HepG2 (cell line): ENCODE data around the gene CDC42EP1. TPM values are rescaled to one million over a fixed set of nuclear protein-coding genes. Genes with fewer than 3 reads are reported as not detected.

ENCODE experiments used
- ATAC-seq: fragments of 200-7000 bp; cut with Tn5 transposase; 3 replicates; pipeline ENCODE4 v1.9.1; 2020; ENCODE audit warnings: mild to moderate bottlenecking, moderate library complexity
- BruUV-seq: library from RNA; stranded (reverse); fragments of 400-500 nt; replicated peaks from 2 replicates; lab custom pipeline; 2021; lab: Mats Ljungman, UMichigan
- CTCF ChIA-PET: fragments of 300-600 bp; formaldehyde crosslinking; extraction: SDS; loops from one replicate; lab custom pipeline; 2021; ENCODE audit warnings: low total read pairs, inconsistent platforms, low intra/inter-chr PET ratio; lab: Yijun Ruan, JAX
- POLR2A ChIA-PET: fragments of 350-600 bp; sonication (Branson Sonifier 250); formaldehyde crosslinking; loops from one replicate; lab custom pipeline; 2020; ENCODE audit warnings: antibody characterized with exemption, inconsistent platforms; lab: Yijun Ruan, JAX
- DNase-seq: peaks from one replicate; pipeline ENCODE4 v3.0.0-alpha.2; 2015; ENCODE audit warnings: low spot score
- FAIRE-seq: peaks from 3 replicates; lab custom pipeline; 2011; peaks lifted over from hg19 to GRCh38; lab: Jason Lieb, UNC
- H2AFZ ChIP-seq: one replicate; pipeline ENCODE4 v1.6.1; 2011; ENCODE audit warnings: low read length, inconsistent platforms
- H3K27ac ChIP-seq: fragments of 300-600 bp; 3 replicates; pipeline ENCODE4 v1.8.0; 2011; ENCODE audit warnings: mixed run types, mild to moderate bottlenecking, mixed read lengths, low read length, inconsistent platforms; ENCODE audit not compliant: insufficient read depth; ENCODE audit errors: extremely low read length
- H3K27me3 ChIP-seq, 2 experiments: fragments of 200-600 bp in 1 of 2; 2 replicates in 1 of 2; 3 replicates in 1 of 2; pipeline versions ENCODE4 v1.6.0 to v1.8.0; 2011; ENCODE audit warnings: low read length in 2 of 2, mild to moderate bottlenecking in 2 of 2, moderate library complexity in 2 of 2, inconsistent platforms in 1 of 2; ENCODE audit not compliant: insufficient read depth in 2 of 2, control insufficient read depth in 1 of 2
- H3K36me3 ChIP-seq, 2 experiments: fragments of 200-600 bp in 1 of 2; replicated peaks in 1 of 2; 2 replicates in 1 of 2; 3 replicates in 1 of 2; pipeline versions ENCODE4 v1.5.1 to v1.8.0; 2011; ENCODE audit warnings: low read length in 2 of 2, inconsistent platforms in 1 of 2; ENCODE audit not compliant: insufficient read depth in 2 of 2, control insufficient read depth in 1 of 2
- H3K4me1 ChIP-seq: 2 replicates; pipeline ENCODE4 v1.5.1; 2012; ENCODE audit warnings: low read length, inconsistent platforms; ENCODE audit not compliant: insufficient read depth
- H3K4me2 ChIP-seq: 2 replicates; pipeline ENCODE4 v1.6.0; 2011; ENCODE audit warnings: low read depth, low read length, inconsistent platforms
- H3K4me3 ChIP-seq, 3 experiments: fragments of 200-600 bp in 1 of 3; sonication (generic), shearing (Covaris generic) in 1 of 3; replicated peaks in 1 of 3; 2 replicates each; pipeline ENCODE4 v1.5.1; 2011 to 2016; ENCODE audit warnings: low read length in 3 of 3, inconsistent platforms in 2 of 3, low read depth in 2 of 3, mild to moderate bottlenecking in 2 of 3, control low read depth in 1 of 3, mixed read lengths in 1 of 3; ENCODE audit not compliant: insufficient read depth in 1 of 3
- H3K79me2 ChIP-seq: one replicate; pipeline ENCODE4 v1.6.1; 2011; ENCODE audit warnings: low read length, inconsistent platforms; ENCODE audit not compliant: insufficient read depth
- H3K9ac ChIP-seq: 2 replicates; pipeline ENCODE4 v1.6.0; 2011; ENCODE audit warnings: mild to moderate bottlenecking, low read depth, low read length, inconsistent platforms; ENCODE audit not compliant: insufficient read depth
- H3K9me3 ChIP-seq: 2 replicates; pipeline ENCODE4 v1.5.1; 2012; ENCODE audit warnings: mild to moderate bottlenecking, low read length
- H4K20me1 ChIP-seq: 2 replicates; pipeline ENCODE4 v1.6.0; 2011; ENCODE audit warnings: inconsistent platforms, mild to moderate bottlenecking, low read length, moderate library complexity; ENCODE audit not compliant: insufficient read depth
- AGO2 ChIP-seq: fragments of 200-400 bp; formaldehyde crosslinking; optimal IDR thresholded peaks from 2 replicates; pipeline ENCODE3; 2017; ENCODE audit warnings: mild to moderate bottlenecking, low read depth, low read length, moderate library complexity
- GATA4 ChIP-seq: sonication (generic); IDR thresholded peaks from 2 replicates; pipeline ENCODE4 v1.6.1; 2016; ENCODE audit warnings: antibody characterized with exemption, low read depth, borderline replicate concordance
- HDAC1 ChIP-seq: sonication (generic); formaldehyde crosslinking; IDR thresholded peaks from 2 replicates; pipeline ENCODE4 v1.5.1; 2020; ENCODE audit warnings: mild to moderate bottlenecking, missing genetic modification reagents
- HNRNPL ChIP-seq: fragments of 200-400 bp; formaldehyde crosslinking; IDR thresholded peaks from 2 replicates; pipeline ENCODE4 v1.6.1; 2017; ENCODE audit warnings: mild to moderate bottlenecking, low read depth, low read length
- POLR2A ChIP-seq, 2 experiments: IDR thresholded peaks; 2 replicates each; pipeline ENCODE4 v1.6.1; 2011; ENCODE audit warnings: low read depth in 2 of 2, low read length in 2 of 2, mild to moderate bottlenecking in 1 of 2, moderate library complexity in 1 of 2; ENCODE audit not compliant: insufficient read depth in 1 of 2
- RBFOX2 ChIP-seq: fragments of 200-400 bp; formaldehyde crosslinking; IDR thresholded peaks from 2 replicates; pipeline ENCODE4 v1.6.1; 2017; ENCODE audit warnings: low read depth, mild to moderate bottlenecking, low read length
- SP1 ChIP-seq, 2 experiments: fragments of 450-650 bp in 1 of 2; sonication (generic) in 1 of 2; formaldehyde crosslinking in 1 of 2; IDR thresholded peaks; 2 replicates each; pipeline versions ENCODE4 v1.4.0 to v1.6.1; 2016 to 2020; ENCODE audit warnings: missing genetic modification reagents in 1 of 2
- ZNF530 ChIP-seq: sonication (generic); formaldehyde crosslinking; IDR thresholded peaks from 2 replicates; pipeline ENCODE4 v1.5.0; 2020; ENCODE audit warnings: low read depth, mild to moderate bottlenecking, missing genetic modification reagents
- ZNF747 ChIP-seq: sonication (generic); formaldehyde crosslinking; IDR thresholded peaks from 2 replicates; pipeline ENCODE4 v1.8.1; 2023; ENCODE audit warnings: missing genetic modification reagents, mild to moderate bottlenecking, borderline replicate concordance
- ZNF781 ChIP-seq: sonication (generic); formaldehyde crosslinking; IDR thresholded peaks from 2 replicates; pipeline ENCODE4 v1.5.1; 2020; ENCODE audit warnings: borderline replicate concordance, mild to moderate bottlenecking, missing genetic modification reagents; ENCODE audit errors: not compliant biosample characterization
- WGBS: methylation state at CpG from one replicate; pipeline ENCODE4 v1.1.6; 2017; ENCODE audit warnings: low lambda C conversion rate; 5-methylcytosine and 5-hydroxymethylcytosine counted together
- in situ Hi-C: cut with HindIII; loops from 2 replicates; pipeline ENCODE4 v1.10.0; 2017; ENCODE audit warnings: low pct_unique_long_range_greater_than_20kb; ENCODE audit not compliant: extremely low pct_ligation_motif_present
- intact Hi-C: fragments of 100-400 bp; cut with micrococcal nuclease; formaldehyde crosslinking; loops from one replicate; pipeline ENCODE4 v1.10.0; 2022; ENCODE audit not compliant: unreplicated experiment
- polyA plus RNA-seq, 8 experiments: library from polyadenylated mRNA; depleted of rRNA in 3 of 8; stranded (reverse) in 7 of 8; unstranded in 1 of 8; fragments of >200 nt; fragmentation: Illumina TruSeq in 4 of 8; extraction: Trizol in 4 of 8; gene quantifications; 2 replicates each; pipeline versions ENCODE4 v1.2.1 to v1.2.3, GENCODE V29; 2011 to 2016; ENCODE audit warnings: low read depth in 4 of 8, missing spikeins in 1 of 8, mixed read lengths in 1 of 8; ENCODE audit not compliant: insufficient read depth in 1 of 8
- total RNA-seq, 5 experiments: library from RNA; depleted of rRNA; stranded (reverse); fragments of >200 nt; fragmentation: Illumina TruSeq; extraction: Trizol; gene quantifications; 2 replicates each; pipeline ENCODE4 v1.2.3, GENCODE V29; 2016; ENCODE audit warnings: low read depth in 1 of 5
- TF ChIP-seq, protein P1 (sequence below): sonication (generic); formaldehyde crosslinking; IDR thresholded peaks from 2 replicates; pipeline ENCODE4 v1.4.0; 2020; ENCODE audit warnings: missing genetic modification reagents; ENCODE audit errors: not compliant biosample characterization

The CDC42EP1 gene
- total and polyA plus RNA-seq, 2 of the 13 experiments (the other 11 are each of a cell fraction or from before 2014, with no cell fraction given), result 17.1 to 29.5 TPM

DNA sequence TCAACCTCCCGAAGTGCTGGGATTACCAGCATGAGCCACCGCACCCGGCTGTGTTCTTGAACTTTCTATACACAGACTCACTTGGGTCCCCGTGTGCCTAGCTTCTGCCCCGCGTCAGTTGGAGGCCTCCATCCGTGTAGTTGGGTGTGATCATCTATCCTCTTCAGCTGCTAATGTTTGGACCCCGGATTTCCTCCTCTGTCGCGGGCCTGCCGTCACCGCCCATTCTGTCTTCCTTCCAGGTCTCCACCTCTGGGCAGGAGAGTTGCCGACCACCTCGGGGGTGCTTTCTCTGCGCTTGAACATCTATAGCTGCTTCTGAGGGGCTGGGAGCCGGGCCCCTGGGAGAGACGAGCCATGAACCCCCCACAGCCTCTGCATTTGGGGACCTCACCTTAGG lies 5.5 kb downstream of the CDC42EP1 start (continued):
- no peak for TF ChIP-seq ZNF747 (CRISPR knock-in tag)
- no peak for TF ChIP-seq GATA4
- no peak for TF ChIP-seq ZNF781 (CRISPR knock-in tag)
- no peak for TF ChIP-seq ZNF530
- TF ChIP-seq HDAC1 (CRISPR knock-in tag), result no peak
- TF ChIP-seq, all 625 proteins: peak for 0

DNA sequence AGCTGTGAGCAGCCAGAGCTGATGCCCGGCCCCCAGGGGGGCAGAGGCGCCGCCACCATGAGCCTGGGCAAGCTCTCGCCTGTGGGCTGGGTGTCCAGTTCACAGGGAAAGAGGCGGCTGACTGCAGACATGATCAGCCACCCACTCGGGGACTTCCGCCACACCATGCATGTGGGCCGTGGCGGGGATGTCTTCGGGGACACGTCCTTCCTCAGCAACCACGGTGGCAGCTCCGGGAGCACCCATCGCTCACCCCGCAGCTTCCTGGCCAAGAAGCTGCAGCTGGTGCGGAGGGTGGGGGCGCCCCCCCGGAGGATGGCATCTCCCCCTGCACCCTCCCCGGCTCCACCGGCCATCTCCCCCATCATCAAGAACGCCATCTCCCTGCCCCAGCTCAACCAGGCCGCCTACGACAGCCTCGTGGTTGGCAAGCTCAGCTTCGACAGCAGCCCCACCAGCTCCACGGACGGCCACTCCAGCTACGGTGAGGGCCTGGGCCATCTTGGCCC lies 6.1 kb downstream of the CDC42EP1 start:
- Histone ChIP-seq H3K79me2 (peaks cover 50% of the 10 kb centered on the region), H3K4me3 (no peak overlapping the region), H3K9ac (no peak overlapping the region), H3K36me3 (peaks cover 12 to 34% of the 10 kb centered on the region in 2 experiments), H3K9me3 (no peaks in the 10 kb centered on the region), H4K20me1 (peaks cover 42% of the 10 kb centered on the region), H3K4me1 (peaks cover 95% of the 10 kb centered on the region), H3K27me3 (no peaks in the 10 kb centered on the region; a peak in 1 of 5 replicates), H3K4me2 (no peak overlapping the region), H3K27ac (no peak overlapping the region), H2AFZ (no peak overlapping the region)
- WGBS, result 88% methylated on average over 9 of the region's 28 CpGs
- intact Hi-C loops, result no loop called here
- TF ChIP-seq, protein P1, sequence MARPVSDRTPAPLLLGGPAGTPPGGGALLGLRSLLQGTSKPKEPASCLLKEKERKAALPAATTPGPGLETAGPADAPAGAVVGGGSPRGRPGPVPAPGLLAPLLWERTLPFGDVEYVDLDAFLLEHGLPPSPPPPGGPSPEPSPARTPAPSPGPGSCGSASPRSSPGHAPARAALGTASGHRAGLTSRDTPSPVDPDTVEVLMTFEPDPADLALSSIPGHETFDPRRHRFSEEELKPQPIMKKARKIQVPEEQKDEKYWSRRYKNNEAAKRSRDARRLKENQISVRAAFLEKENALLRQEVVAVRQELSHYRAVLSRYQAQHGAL, result no peak
- TF ChIP-seq HNRNPL, result peak; percentile 71
- TF ChIP-seq SP1 (IDR thresholded peaks at IDR 0.05), result no peak
- no peak for TF ChIP-seq SP1 (CRISPR knock-in tag; IDR thresholded peaks at IDR 0.05)
- peak; percentile 80 for TF ChIP-seq AGO2
- 0 out of 4 replicates have a peak, but pooled peaks of 1 of the 2 experiments have one; percentile 16 for TF ChIP-seq POLR2A (IDR thresholded peaks at IDR 0.05; ENCODE audit: insufficient read depth in 1 of 2, low read depth in 2 of 2, low read length in 2 of 2)
- peak; percentile 77 for TF ChIP-seq RBFOX2
- no peak for ATAC-seq
- DNase-seq, result no peak
- in situ Hi-C loops, result no loop called here
- BruUV-seq, result no TSS peak
- FAIRE-seq, result no peak
- ChIA-PET POLR2A (interaction anchor here (0.6 to 17.5 kb wide), 10 partner anchors 10 to 76 kb away, joined by 3 to 976 read pairs (median 4); partner anchors contain the start of gene GGA1), CTCF (interaction anchor here (1.3 to 5.4 kb wide), 4 partner anchors 21 to 94 kb away, joined by 3 to 66 read pairs (median 17); no protein-coding TSS in a partner anchor)
